Nucleus accumbens (tissue), 56 donors: ENCODE results near the gene SLC6A4.
"Not testable (repeated sequence)": the region's sequence is repeated elsewhere in the genome, so short reads cannot be mapped to it uniquely, and the experiment has no call there.

Experiments used
- DNase-seq, 56 donors: peaks; one replicate each; lab custom pipeline; 2025; lab: John Stamatoyannopoulos, UW

SLC6A4 gene

DNA sequence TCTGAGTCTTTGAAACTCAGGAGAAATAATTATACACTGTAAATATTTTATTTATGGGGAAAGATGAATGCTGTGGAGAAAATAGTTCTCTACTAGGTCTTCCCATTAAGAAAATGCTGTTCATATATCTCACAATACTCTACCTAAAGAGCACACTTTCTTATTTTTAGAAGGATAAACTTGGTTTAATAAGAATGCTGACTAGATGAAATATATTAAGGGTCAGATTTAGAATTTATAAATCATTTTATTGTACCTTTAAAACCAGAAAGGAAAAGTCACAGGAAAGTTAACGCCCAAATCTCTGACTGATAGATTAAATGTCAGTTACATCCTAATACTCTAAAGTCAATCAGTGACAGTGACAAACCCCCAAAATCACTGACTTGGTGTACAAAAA lies 48.7 kb downstream of the SLC6A4 start:
- no peak for DNase-seq

GRCh38 chr17:30176855-30177254 lies 58.6 kb downstream of the SLC6A4 start:
- DNase-seq, result no peak

DNA sequence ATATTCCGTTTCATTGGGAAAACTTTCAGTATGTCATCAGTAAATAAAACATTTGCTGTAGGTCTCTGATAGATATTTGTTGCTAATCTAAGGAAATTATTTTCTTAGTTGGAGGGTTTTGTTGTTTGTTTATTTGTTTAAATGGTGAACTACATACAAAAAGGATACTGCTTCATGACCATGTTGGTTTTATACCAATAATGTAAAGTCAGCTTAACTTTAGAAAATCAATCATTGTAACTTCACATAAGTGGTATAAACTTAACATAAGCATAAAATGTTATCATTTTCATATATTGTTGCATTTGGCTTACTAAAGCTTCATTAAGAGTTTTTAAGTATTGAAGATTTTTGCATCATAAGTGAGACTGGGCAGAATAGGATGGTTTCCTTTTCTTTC lies 60.9 kb downstream of the SLC6A4 start:
- no peak for DNase-seq

DNA sequence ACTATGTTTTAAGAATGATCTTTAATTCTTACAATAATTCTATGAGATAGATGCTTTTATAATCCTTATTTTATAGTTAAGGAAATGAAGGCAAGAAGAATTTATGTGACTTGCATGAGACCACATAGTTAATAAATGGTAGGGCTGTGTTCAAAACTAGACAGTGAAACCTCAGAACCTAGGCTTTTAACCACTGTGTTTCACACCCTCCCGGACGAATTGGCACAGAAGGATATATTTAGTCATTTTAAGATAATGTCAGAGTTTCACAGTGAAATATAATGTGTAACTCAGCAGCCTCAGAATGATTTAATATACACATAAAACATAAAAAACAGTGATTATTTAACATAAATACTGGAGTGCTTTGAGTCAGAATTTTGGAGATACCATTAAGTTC lies 61.8 kb downstream of the SLC6A4 start:
- DNase-seq, result no peak

- DNase-seq, result no peak
Measured at GRCh38 chr17:30172560-30172959, 62.9 kb downstream of the SLC6A4 start.

- no peak for DNase-seq
Measured at GRCh38 chr17:30170415-30170987, 65.0 kb downstream of the SLC6A4 start.

GRCh38 chr17:30165960-30166359 lies 69.5 kb downstream of the SLC6A4 start:
- DNase-seq, result no peak

DNA sequence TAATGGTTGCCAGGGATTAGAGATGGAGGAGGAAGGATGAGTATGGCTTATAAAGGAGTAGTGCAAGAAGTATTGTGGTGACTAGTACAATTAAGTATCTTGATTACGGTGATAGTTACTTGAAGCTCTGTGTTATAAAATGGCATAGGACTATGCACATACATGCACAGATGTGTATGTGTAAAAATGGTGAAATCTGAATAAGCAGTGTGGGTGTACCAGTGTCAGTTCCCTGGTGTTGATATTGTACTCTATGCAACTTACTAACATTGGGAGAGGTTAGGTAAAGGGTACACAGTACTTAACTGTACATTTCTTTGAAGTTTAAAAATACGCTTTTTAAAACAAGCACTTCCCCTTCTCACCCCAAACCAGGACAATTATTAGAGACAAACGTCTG lies 70.3 kb downstream of the SLC6A4 start:
- DNase-seq, result no peak

DNA sequence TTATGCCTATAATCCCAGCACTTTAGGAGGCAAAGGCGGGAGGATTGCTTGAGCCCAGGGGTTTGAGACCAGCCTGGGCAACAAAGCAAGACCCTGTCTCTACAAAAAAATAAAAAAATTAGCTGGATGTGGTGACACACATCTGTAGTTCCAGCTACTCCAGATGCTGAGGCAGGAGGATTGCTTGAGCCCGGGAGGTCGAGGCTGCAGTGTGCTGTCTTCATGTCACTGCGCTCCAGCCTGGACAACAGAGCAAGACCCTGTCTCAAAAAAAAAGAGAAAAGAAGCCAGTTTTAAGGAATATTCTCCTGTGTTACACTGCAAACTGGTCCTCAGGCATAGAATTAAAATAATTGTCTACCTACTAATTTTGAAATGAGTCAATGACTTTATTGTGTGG lies 71.0 kb downstream of the SLC6A4 start:
- DNase-seq, result no peak

DNA sequence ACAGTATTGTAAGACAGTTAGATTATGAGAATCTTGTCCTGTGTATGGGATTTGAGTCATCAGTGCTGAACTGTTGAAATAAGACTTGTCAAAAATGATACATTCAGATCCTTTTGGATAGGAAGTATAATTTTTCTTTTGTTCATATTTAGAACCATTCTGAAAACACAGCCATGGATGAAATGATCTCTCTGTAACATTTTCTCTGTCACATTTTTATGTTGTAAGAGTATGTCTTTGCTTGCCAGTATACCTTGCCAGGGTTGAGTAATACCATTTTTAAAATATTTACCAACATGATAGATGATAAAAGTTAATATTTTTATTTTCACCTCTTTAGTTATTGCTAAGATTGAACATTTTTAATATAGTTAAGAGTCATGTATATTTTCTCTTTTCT lies 73.9 kb downstream of the SLC6A4 start:
- DNase-seq, result no peak

GRCh38 chr17:30160419-30161172 lies 74.9 kb downstream of the SLC6A4 start:
- DNase-seq, result no peak

DNA sequence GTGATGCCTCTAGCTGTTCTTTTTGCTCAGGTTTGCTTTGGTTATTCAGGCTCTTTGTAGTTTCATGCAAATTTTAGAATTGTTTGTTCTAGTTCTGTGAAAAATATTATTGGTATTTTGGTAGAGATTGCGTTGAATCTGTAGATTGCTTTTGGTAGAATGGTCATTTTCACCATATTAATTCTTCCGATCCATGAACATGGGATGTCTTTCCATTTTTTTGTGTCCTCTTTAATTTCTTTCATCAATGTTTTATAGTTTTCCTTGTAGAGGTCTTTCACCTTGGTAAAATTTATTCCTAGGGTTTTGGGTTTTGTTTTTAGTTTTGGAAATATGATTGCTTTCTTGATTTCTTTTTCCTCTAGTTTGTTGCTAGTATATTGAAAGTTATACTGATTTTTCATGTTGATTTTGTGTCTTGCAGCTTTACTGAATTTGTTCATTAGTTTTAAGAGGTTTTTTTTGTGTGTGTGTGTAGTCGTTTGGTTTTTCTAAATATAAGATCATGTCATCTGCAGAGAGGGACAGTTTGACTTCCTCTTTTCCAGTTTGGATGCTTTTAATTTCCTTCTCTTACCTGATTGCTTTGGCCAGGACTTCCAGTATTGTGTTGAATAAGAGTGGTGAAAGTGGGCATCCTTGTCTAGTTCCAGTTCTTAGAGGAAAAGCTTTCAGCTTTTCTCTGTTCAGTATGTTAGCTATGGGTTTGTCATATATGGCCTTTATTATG lies 76.4 kb downstream of the SLC6A4 start:
- no peak for DNase-seq

GRCh38 chr17:30155389-30155788 lies 80.1 kb downstream of the SLC6A4 start:
- no peak for DNase-seq

- no peak for DNase-seq
Measured at GRCh38 chr17:30153463-30153862, 82.0 kb downstream of the SLC6A4 start.

DNA sequence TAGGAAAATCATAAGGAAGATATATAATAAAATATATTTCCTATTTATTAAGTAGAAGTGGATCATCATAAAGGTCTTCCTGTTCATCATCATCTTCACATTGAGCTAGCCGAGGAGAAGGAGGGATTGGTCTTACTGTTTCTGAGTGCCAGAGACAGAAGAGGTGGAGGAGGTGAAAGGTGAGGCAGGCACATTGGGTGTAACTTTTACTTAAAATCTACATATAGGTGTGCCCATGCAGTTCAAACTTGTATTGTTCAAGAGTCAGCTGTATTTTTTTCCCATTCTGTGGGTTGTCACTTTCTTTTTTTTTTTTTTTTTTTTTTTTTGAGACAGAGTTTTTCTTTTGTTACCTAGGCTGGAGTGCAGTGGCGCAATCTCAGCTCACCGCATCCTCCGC lies 84.0 kb downstream of the SLC6A4 start:
- no peak for DNase-seq

DNA sequence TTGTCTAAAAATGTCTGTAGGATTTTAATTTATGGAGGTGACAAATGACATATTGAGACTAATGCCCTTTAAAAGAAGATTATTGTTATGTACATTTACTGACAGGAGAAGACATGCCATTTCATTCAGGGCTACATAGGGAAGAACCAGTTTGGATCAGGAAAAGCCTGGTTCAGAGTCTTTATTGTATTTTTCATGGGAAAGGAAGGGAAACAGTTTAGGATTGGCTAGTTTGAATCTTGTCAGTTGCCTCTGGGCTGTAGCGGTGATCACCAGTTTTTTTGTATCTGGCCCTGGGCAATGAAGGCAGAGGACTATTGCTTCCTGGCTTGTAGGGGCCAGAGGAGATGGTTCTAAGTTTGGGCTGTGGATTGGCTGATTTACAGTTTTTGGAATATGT lies 87.1 kb downstream of the SLC6A4 start:
- no peak for DNase-seq

- DNase-seq, result not testable (repeated sequence)
Measured at GRCh38 chr17:30147860-30148259, 87.6 kb downstream of the SLC6A4 start.
